Stimulated activated naive CD4-positive, alpha-beta T cell (primary cell): ENCODE data around the gene OR2T1.
"Not testable (repeated sequence)": the region's sequence is repeated elsewhere in the genome, so short reads cannot be mapped to it uniquely, and the experiment has no call there.

Source experiments
- DNase-seq, 6 experiments: peaks; one replicate each; lab custom pipeline; 2025; lab: John Stamatoyannopoulos, UW

Gene OR2T1

GRCh38 chr1:248436303-248436702, 33.5 kb downstream of the OR2T1 start:
- not testable (repeated sequence) for DNase-seq

GRCh38 chr1:248438668-248439067, 35.8 kb downstream of the OR2T1 start:
- DNase-seq: not testable (repeated sequence)

- not testable (repeated sequence) for DNase-seq
Measured at GRCh38 chr1:248439283-248439682, 36.4 kb downstream of the OR2T1 start.

- DNase-seq: not testable (repeated sequence)
Measured at GRCh38 chr1:248442500-248443277, 39.8 kb downstream of the OR2T1 start.

- not testable (repeated sequence) for DNase-seq
Measured at GRCh38 chr1:248444603-248445002, 41.8 kb downstream of the OR2T1 start.

- DNase-seq: not testable (repeated sequence)
Measured at GRCh38 chr1:248445399-248445798, 42.6 kb downstream of the OR2T1 start, which contains the start of gene OR2T2. Gene OR2T2, plus strand, starts transcription at chr1:248445637. Its CDS starts 7,161 bp downstream, at chr1:248452798.

GRCh38 chr1:248448409-248449074, 45.7 kb downstream of the OR2T1 start:
- DNase-seq: not testable (repeated sequence)

- DNase-seq: not testable (repeated sequence)
Measured at GRCh38 chr1:248449821-248450465, 47.1 kb downstream of the OR2T1 start.

- not testable (repeated sequence) for DNase-seq
Measured at GRCh38 chr1:248450466-248451145, 47.8 kb downstream of the OR2T1 start.

- DNase-seq: not testable (repeated sequence)
Measured at GRCh38 chr1:248453619-248454018, 50.8 kb downstream of the OR2T1 start.

- not testable (repeated sequence) for DNase-seq
Measured at GRCh38 chr1:248455045-248455444, 52.2 kb downstream of the OR2T1 start.

- not testable (repeated sequence) for DNase-seq
Measured at GRCh38 chr1:248456635-248457034, 53.8 kb downstream of the OR2T1 start.
